Activated B cell treated with CpG ODN at 0.5 μM for 24 hours (primary cell): ENCODE measurements around the gene EFNA3. TPM values are rescaled to one million over a fixed set of nuclear protein-coding genes. Genes with fewer than 3 reads are reported as not detected.

Experiments used
- ATAC-seq: fragments of 200-7000 bp; cut with Tn5 transposase; one replicate; pipeline ENCODE4 v1.10.0; 2021; ENCODE audit warnings: low read depth, mild to moderate bottlenecking, moderate library complexity
- CTCF ChIA-PET: fragments of 350-600 bp; sonication (Branson Sonifier 250); formaldehyde crosslinking; loops from one replicate; lab custom pipeline; 2021; ENCODE audit warnings: antibody characterized with exemption; lab: Charles Lee
- POLR2A ChIA-PET: fragments of 350-600 bp; sonication (Branson Sonifier 250); formaldehyde crosslinking; loops from one replicate; lab custom pipeline; 2021; ENCODE audit warnings: antibody characterized with exemption; lab: Charles Lee
- DNase-seq: peaks from one replicate; pipeline ENCODE4 v3.0.0; 2022
- H3K27ac Mint-ChIP-seq: one replicate; pipeline ENCODE4 v1.8.0; 2020; ENCODE audit warnings: mixed read lengths
- H3K27me3 Mint-ChIP-seq: one replicate; pipeline ENCODE4 v1.8.0; 2021; ENCODE audit warnings: mixed read lengths
- H3K36me3 Mint-ChIP-seq: one replicate; pipeline ENCODE4 v1.8.0; 2021; ENCODE audit warnings: low read depth, mixed read lengths
- H3K4me1 Mint-ChIP-seq: one replicate; pipeline ENCODE4 v1.8.0; 2021; ENCODE audit warnings: mixed read lengths
- H3K4me3 Mint-ChIP-seq: one replicate; pipeline ENCODE4 v1.8.0; 2020; ENCODE audit warnings: mild to moderate bottlenecking, mixed read lengths
- H3K9me3 Mint-ChIP-seq: one replicate; pipeline ENCODE4 v1.8.0; 2020; ENCODE audit warnings: mixed read lengths
- intact Hi-C: fragments of 100-400 bp; cut with micrococcal nuclease; formaldehyde crosslinking; loops from one replicate; pipeline ENCODE4 v1.15.1; 2024
- total RNA-seq: library from RNA; stranded (reverse); gene quantifications from 2 replicates; pipeline ENCODE4 v1.2.3, GENCODE V29; 2022
- TF ChIP-seq, protein P1 (sequence below): fragments of 200-600 bp; IDR thresholded peaks from one replicate; pipeline ENCODE4 v1.8.0; 2022; ENCODE audit warnings: antibody characterized with exemption, mild to moderate bottlenecking

The EFNA3 gene
- total RNA-seq, 1 donor from 2014 or later: 1.2 TPM

DNA sequence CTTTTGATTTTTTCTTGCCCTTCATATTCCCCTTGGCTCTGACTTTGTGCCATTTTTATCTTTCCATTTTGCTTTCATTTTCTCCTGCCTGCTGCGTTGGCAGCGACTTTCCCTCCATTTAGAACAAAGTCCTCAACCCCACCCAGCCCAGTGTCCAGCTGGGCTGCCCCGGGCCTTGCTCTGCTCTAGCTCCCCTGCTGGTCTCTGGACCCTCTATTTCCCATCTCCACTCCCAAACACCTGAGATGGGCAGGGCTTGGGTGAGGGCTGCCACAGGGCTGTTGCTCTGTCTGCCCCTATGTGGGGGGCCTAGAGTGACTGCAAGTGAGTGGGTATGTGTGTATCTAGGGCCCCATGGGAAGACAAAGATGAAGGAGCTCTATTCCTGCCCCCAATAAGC, 34.8 kb upstream of the EFNA3 start:
- ChIA-PET POLR2A (interaction anchor here (0.6 to 2.3 kb wide), 5 partner anchors 18 to 41 kb away, joined by 3 to 9 read pairs (median 4); partner anchors contain the start of gene EFNA4), CTCF (interaction anchor here (0.7 to 9.6 kb wide), 11 partner anchors 10 to 124 kb away, joined by 3 to 101 read pairs (median 7); partner anchors contain the start of gene EFNA4)
- Mint-ChIP-seq H3K4me3 (no peak overlapping the region), H3K27me3 (peaks cover 2% of the 10 kb centered on the region), H3K4me1 (peaks cover 4% of the 10 kb centered on the region), H3K36me3 (no peaks in the 10 kb centered on the region), H3K27ac (no peak overlapping the region), H3K9me3 (no peaks in the 10 kb centered on the region)
- TF ChIP-seq, protein P1, sequence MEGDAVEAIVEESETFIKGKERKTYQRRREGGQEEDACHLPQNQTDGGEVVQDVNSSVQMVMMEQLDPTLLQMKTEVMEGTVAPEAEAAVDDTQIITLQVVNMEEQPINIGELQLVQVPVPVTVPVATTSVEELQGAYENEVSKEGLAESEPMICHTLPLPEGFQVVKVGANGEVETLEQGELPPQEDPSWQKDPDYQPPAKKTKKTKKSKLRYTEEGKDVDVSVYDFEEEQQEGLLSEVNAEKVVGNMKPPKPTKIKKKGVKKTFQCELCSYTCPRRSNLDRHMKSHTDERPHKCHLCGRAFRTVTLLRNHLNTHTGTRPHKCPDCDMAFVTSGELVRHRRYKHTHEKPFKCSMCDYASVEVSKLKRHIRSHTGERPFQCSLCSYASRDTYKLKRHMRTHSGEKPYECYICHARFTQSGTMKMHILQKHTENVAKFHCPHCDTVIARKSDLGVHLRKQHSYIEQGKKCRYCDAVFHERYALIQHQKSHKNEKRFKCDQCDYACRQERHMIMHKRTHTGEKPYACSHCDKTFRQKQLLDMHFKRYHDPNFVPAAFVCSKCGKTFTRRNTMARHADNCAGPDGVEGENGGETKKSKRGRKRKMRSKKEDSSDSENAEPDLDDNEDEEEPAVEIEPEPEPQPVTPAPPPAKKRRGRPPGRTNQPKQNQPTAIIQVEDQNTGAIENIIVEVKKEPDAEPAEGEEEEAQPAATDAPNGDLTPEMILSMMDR: no peak
- intact Hi-C loops: no loop called here
- no peak for ATAC-seq
- DNase-seq: no peak

DNA sequence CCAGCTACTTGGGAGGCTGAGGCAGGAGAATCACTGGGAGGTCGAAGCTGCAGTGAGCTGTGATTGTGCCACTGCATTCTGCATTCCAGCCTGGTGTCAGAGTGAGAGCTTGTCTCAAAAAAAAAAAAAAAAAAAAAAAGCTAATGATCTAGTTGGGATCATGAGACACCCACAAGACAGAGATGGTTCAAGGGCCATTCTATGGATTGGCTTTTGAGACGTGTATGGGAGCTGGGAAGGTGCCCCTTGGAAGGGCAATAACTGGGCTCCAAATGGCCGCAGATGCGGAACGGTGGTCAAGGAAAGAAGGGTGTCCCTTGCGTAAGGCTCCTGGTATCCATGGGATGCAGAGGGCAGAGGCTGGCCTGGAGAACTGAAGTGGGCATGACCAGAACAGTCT, 34.3 kb upstream of the EFNA3 start:
- Mint-ChIP-seq H3K4me1 (peaks cover 4% of the 10 kb centered on the region), H3K9me3 (no peaks in the 10 kb centered on the region), H3K4me3 (no peak overlapping the region), H3K27me3 (no peaks in the 10 kb centered on the region), H3K36me3 (no peaks in the 10 kb centered on the region), H3K27ac (no peak overlapping the region)
- POLR2A ChIA-PET: interaction anchor here (1.2 to 2.3 kb wide), 4 partner anchors 17 to 41 kb away, joined by 3 to 9 read pairs (median 6); partner anchors contain the start of gene EFNA4
- intact Hi-C loops: no loop called here
- DNase-seq: no peak
- TF ChIP-seq, protein P1: no peak
- no peak for ATAC-seq
- CTCF ChIA-PET: interaction anchor here (0.7 to 9.6 kb wide), 13 partner anchors 10 to 485 kb away, joined by 3 to 101 read pairs (median 6); partner anchors contain the start of gene EFNA4

DNA sequence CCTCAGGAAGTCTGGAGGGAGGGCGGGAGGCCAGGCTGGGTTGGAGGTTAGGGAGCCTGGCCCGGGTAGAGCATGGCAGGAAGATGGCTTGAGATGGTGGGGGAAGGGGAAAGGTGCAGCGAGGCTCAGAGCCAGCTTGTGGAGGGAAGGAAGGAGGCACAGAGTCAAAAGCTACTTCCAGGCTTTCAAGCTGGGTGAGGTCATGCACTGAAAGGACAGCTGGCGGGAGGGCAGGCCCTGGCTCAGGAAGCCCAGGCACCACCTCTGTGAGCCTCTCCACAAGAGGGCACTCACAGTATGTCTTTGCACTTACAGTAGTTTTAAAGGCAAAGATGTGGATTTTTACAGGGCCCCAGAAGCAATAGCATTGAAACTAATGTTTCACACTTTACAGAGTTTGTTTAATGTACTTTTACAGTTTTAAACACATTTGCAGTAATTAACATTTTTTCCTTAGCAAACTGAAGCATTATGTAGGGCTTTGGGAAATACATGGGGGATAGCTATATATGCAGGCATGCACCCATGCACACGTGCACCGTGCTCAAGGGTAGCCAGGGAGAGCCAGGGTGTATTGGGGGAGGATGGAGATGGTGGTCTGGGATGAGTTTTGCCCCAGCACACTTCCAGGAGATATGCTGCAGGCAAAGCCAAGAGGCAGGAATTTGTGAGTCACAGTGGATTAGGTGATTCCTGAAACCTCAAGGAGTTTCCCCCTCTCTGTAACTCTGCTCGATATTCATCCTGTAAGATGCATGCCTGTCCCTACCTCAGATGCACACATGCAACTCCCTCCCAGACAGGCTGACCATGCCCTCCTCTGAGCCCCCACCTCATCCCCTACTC, 33.6 kb upstream of the EFNA3 start:
- no peak overlapping the region for H3K4me3 Mint-ChIP-seq
- no peaks in the 10 kb centered on the region for H3K36me3 Mint-ChIP-seq
- POLR2A ChIA-PET: interaction anchor here (1.2 to 2.3 kb wide), 4 partner anchors 16 to 40 kb away, joined by 3 to 9 read pairs (median 6); partner anchors contain the start of gene EFNA4
- intact Hi-C loops: loop anchor here (1.0 kb wide), 3 partner anchors 16 to 122 kb away; no protein-coding TSS in a partner anchor
- TF ChIP-seq, protein P1: peak; percentile 58
- no peaks in the 10 kb centered on the region for H3K9me3 Mint-ChIP-seq
- CTCF ChIA-PET: interaction anchor here (0.7 to 9.6 kb wide), 11 partner anchors 9 to 485 kb away, joined by 3 to 101 read pairs (median 7); partner anchors contain the start of gene EFNA4
- H3K27ac Mint-ChIP-seq: no peak overlapping the region
- H3K27me3 Mint-ChIP-seq: no peaks in the 10 kb centered on the region
- peaks cover 4% of the 10 kb centered on the region for H3K4me1 Mint-ChIP-seq
- DNase-seq (peak; percentile 22), ATAC-seq (peak; percentile 96)

DNA sequence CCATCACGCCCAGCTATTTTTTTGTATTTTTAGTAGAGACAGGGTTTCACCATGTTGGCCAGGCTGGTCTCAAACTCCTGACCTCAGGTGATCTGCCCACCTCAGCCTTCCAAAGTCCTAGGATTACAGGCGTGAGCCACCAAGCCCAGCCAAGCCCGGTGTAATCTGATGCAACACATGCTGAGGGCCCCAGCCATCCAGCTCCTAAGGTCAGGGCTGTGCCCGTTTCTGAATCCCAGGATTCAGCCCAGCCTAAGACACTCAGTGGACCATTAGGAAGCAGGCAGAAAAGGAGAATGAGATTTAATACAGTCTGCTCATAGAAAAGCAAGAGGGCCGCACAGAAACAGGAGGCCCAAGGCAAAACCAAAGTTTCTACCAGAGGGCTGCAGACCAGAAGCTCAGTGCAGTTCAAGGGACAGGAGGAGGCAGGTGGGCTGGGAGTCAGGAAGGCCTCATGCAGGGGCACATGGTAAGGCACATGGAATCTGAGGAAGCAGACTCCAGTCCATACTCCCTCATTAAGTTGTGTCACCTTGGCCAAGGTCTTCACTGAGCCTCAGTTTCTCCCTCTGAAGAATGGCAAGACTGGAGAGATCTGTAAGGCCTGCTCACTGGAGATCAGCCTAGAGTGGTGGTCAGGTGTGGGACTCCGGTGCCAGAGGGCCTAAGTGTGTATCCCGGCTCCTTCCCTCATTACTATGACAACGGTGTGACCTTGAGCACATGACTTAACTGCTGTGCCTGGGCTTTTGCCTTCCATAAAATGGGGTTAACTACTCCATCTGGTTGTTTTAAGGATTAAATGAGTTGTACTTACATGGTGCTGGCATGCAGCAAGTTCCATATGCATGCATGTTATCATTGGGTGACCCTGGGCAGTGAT, 29.9 kb upstream of the EFNA3 start:
- intact Hi-C loops: no loop called here
- H3K27ac Mint-ChIP-seq: no peak overlapping the region

More for the DNA sequence above, 29.9 kb upstream of the EFNA3 start:
- ATAC-seq (no peak), DNase-seq (no peak)
- POLR2A ChIA-PET: interaction anchor here (0.6 kb wide), 1 partner anchor 64 kb away, joined by 6 read pairs; no protein-coding TSS in a partner anchor
- Mint-ChIP-seq H3K36me3 (no peaks in the 10 kb centered on the region), H3K27me3 (no peaks in the 10 kb centered on the region), H3K9me3 (no peaks in the 10 kb centered on the region), H3K4me3 (peak overlapping the region; percentile 2), H3K4me1 (peaks cover 26% of the 10 kb centered on the region)
- CTCF ChIA-PET: interaction anchor here (9.6 kb wide), 1 partner anchor 12 kb away, joined by 101 read pairs; the partner anchor contains the start of gene EFNA4
- TF ChIP-seq, protein P1: no peak
